ENCODE data around the gene TRPM3. TPM values are rescaled to one million over a fixed set of nuclear protein-coding genes. Genes with fewer than 3 reads are reported as not detected.

The TRPM3 gene
- total and polyA plus RNA-seq, 4 donors: 0.07 to 0.89 (median 0.67) TPM

GRCh38 chr9:70975821-70976220 is 145.6 kb downstream of the TRPM3 start:
- WGBS: 75% methylated on average over 5 of the region's 5 CpGs
- DNase-seq (ENCODE audit: low spot score): no peak
- TF ChIP-seq NR2F2 (IDR thresholded peaks at IDR 0.05) (no peak), YY1 (IDR thresholded peaks at IDR 0.05) (no peak), FOXA2 (IDR thresholded peaks at IDR 0.05) (no peak), JUND (IDR thresholded peaks at IDR 0.05) (no peak), CTCF (IDR thresholded peaks at IDR 0.05; ENCODE audit: low read depth, low read length, missing input control) (no peak)
- TF ChIP-seq, protein P1, sequence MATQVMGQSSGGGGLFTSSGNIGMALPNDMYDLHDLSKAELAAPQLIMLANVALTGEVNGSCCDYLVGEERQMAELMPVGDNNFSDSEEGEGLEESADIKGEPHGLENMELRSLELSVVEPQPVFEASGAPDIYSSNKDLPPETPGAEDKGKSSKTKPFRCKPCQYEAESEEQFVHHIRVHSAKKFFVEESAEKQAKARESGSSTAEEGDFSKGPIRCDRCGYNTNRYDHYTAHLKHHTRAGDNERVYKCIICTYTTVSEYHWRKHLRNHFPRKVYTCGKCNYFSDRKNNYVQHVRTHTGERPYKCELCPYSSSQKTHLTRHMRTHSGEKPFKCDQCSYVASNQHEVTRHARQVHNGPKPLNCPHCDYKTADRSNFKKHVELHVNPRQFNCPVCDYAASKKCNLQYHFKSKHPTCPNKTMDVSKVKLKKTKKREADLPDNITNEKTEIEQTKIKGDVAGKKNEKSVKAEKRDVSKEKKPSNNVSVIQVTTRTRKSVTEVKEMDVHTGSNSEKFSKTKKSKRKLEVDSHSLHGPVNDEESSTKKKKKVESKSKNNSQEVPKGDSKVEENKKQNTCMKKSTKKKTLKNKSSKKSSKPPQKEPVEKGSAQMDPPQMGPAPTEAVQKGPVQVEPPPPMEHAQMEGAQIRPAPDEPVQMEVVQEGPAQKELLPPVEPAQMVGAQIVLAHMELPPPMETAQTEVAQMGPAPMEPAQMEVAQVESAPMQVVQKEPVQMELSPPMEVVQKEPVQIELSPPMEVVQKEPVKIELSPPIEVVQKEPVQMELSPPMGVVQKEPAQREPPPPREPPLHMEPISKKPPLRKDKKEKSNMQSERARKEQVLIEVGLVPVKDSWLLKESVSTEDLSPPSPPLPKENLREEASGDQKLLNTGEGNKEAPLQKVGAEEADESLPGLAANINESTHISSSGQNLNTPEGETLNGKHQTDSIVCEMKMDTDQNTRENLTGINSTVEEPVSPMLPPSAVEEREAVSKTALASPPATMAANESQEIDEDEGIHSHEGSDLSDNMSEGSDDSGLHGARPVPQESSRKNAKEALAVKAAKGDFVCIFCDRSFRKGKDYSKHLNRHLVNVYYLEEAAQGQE (IDR thresholded peaks at IDR 0.05): no peak
- no peaks in the 10 kb centered on the region for H3K36me3 ChIP-seq (ENCODE audit: control insufficient read depth in 4 of 4, insufficient read depth in 3 of 4, low read depth in 1 of 4, low read length in 3 of 4)
- no peaks in the 10 kb centered on the region for H3K9me3 ChIP-seq (ENCODE audit: control insufficient read depth in 4 of 4, low read length in 3 of 4)
- H3K27me3 ChIP-seq (ENCODE audit: control insufficient read depth in 4 of 4, insufficient read depth in 4 of 4, low read length in 3 of 4): no peaks in the 10 kb centered on the region
- H3K4me3 ChIP-seq (ENCODE audit: low read depth in 1 of 3, low read length in 3 of 3): no peak overlapping the region
- H3K4me1 ChIP-seq (ENCODE audit: control insufficient read depth in 4 of 4, insufficient read depth in 4 of 4, low read length in 3 of 4): no peaks in the 10 kb centered on the region
- H3K27ac ChIP-seq (ENCODE audit: low read depth in 1 of 2, low read length in 2 of 2): no peak overlapping the region
- no peak overlapping the region for H3K9ac ChIP-seq (ENCODE audit: low read depth in 1 of 2, low read length in 2 of 2)

- H3K9ac ChIP-seq (ENCODE audit: low read depth in 1 of 2, low read length in 2 of 2): no peak overlapping the region
- no peak for DNase-seq (ENCODE audit: low spot score)
- H3K9me3 ChIP-seq (ENCODE audit: control insufficient read depth in 4 of 4, low read length in 3 of 4): no peaks in the 10 kb centered on the region
- H3K4me3 ChIP-seq (ENCODE audit: low read depth in 1 of 3, low read length in 3 of 3): no peak overlapping the region
- H3K27ac ChIP-seq (ENCODE audit: low read depth in 1 of 2, low read length in 2 of 2): no peak overlapping the region
- H3K4me1 ChIP-seq (ENCODE audit: control insufficient read depth in 4 of 4, insufficient read depth in 4 of 4, low read length in 3 of 4): no peaks in the 10 kb centered on the region
- no peaks in the 10 kb centered on the region for H3K36me3 ChIP-seq (ENCODE audit: control insufficient read depth in 4 of 4, insufficient read depth in 3 of 4, low read depth in 1 of 4, low read length in 3 of 4)
- WGBS: 89% methylated on average over 1 of the region's 1 CpG
- TF ChIP-seq FOXA2 (IDR thresholded peaks at IDR 0.05): no peak
- TF ChIP-seq GABPA (IDR thresholded peaks at IDR 0.05 in 1 of 2, conservative IDR thresholded peaks at IDR 0.05 in 1 of 2): no peak
- TF ChIP-seq, protein P2, sequence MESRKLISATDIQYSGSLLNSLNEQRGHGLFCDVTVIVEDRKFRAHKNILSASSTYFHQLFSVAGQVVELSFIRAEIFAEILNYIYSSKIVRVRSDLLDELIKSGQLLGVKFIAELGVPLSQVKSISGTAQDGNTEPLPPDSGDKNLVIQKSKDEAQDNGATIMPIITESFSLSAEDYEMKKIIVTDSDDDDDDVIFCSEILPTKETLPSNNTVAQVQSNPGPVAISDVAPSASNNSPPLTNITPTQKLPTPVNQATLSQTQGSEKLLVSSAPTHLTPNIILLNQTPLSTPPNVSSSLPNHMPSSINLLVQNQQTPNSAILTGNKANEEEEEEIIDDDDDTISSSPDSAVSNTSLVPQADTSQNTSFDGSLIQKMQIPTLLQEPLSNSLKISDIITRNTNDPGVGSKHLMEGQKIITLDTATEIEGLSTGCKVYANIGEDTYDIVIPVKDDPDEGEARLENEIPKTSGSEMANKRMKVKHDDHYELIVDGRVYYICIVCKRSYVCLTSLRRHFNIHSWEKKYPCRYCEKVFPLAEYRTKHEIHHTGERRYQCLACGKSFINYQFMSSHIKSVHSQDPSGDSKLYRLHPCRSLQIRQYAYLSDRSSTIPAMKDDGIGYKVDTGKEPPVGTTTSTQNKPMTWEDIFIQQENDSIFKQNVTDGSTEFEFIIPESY (IDR thresholded peaks at IDR 0.05): no peak
- no peak for TF ChIP-seq JUND (IDR thresholded peaks at IDR 0.05)
- TF ChIP-seq HNF4A (conservative IDR thresholded peaks at IDR 0.05): no peak
- TF ChIP-seq, protein P1 (IDR thresholded peaks at IDR 0.05): no peak
- no peak for TF ChIP-seq NR2F2 (IDR thresholded peaks at IDR 0.05)
- TF ChIP-seq TAF1 (conservative IDR thresholded peaks at IDR 0.05): no peak
- no peak for TF ChIP-seq SP1 (IDR thresholded peaks at IDR 0.05)
- TF ChIP-seq HNF4G (IDR thresholded peaks at IDR 0.05): no peak
- TF ChIP-seq MAX (IDR thresholded peaks at IDR 0.05): no peak
- no peak for TF ChIP-seq YY1 (IDR thresholded peaks at IDR 0.05)
- no peak for TF ChIP-seq EGR1 (IDR thresholded peaks at IDR 0.05; ENCODE audit: low read depth in 2 of 2)
- TF ChIP-seq, protein P3, sequence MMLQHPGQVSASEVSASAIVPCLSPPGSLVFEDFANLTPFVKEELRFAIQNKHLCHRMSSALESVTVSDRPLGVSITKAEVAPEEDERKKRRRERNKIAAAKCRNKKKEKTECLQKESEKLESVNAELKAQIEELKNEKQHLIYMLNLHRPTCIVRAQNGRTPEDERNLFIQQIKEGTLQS (IDR thresholded peaks at IDR 0.05): no peak
- no peak for TF ChIP-seq FOXA1 (IDR thresholded peaks at IDR 0.05)
- no peak for TF ChIP-seq CTCF (IDR thresholded peaks at IDR 0.05; ENCODE audit: low read depth, low read length, missing input control)
- no peak for TF ChIP-seq RAD21 (IDR thresholded peaks at IDR 0.05)
- H3K27me3 ChIP-seq (ENCODE audit: control insufficient read depth in 4 of 4, insufficient read depth in 4 of 4, low read length in 3 of 4): no peaks in the 10 kb centered on the region
These were observed 149.7 kb downstream of the TRPM3 start for GRCh38 chr9:70971723-70972122.

Measured in liver (tissue), 9 donors.